K562 (cell line): ENCODE measurements around the gene CYP2C9. TPM values are rescaled to one million over a fixed set of nuclear protein-coding genes. Genes with fewer than 3 reads are reported as not detected.

Experiments
- ATAC-seq: fragments of 200-7000 bp; cut with Tn5 transposase; 3 replicates; pipeline ENCODE4 v1.9.1; 2020; ENCODE audit warnings: moderate library complexity
- BruUV-seq: library from RNA; stranded (reverse); fragments of 400-500 nt; replicated peaks from 2 replicates; lab custom pipeline; 2021; lab: Mats Ljungman, UMichigan
- CTCF ChIA-PET: fragments of 300-600 bp; formaldehyde crosslinking; extraction: SDS; loops from one replicate; lab custom pipeline; 2021; ENCODE audit warnings: low intra/inter-chr PET ratio; lab: Yijun Ruan, JAX
- POLR2A ChIA-PET: fragments of 300-600, 350-650 bp; sonication (Branson Sonifier 250); formaldehyde crosslinking; extraction: SDS; loops from one replicate; lab custom pipeline; 2021; ENCODE audit warnings: antibody characterized with exemption, inconsistent platforms; lab: Yijun Ruan, JAX
- DNase-seq, 4 experiments: peaks; one replicate each; pipeline versions ENCODE4 v3.0.0 to v3.0.0-alpha.2; 2011 to 2018; ENCODE audit warnings: low spot score in 3 of 4, mixed read lengths in 3 of 4; ENCODE audit errors: extremely low read depth in 1 of 4
- FAIRE-seq: peaks from 2 replicates; lab custom pipeline; 2011; peaks lifted over from hg19 to GRCh38; lab: Jason Lieb, UNC
- H2AFZ ChIP-seq: 2 replicates; pipeline ENCODE4 v1.6.0; 2011; ENCODE audit warnings: low read depth, low read length, control low read depth, inconsistent platforms
- H3K27ac ChIP-seq: fragments of 200-600 bp; 3 replicates; pipeline ENCODE4 v1.8.0; 2011; ENCODE audit warnings: low read depth, mild to moderate bottlenecking, control low read depth, inconsistent platforms, low read length, moderate library complexity, mixed read lengths; ENCODE audit errors: extremely low read depth
- H3K27me3 ChIP-seq, 2 experiments: fragments of 300-600 bp in 1 of 2; 2 replicates in 1 of 2; 3 replicates in 1 of 2; pipeline versions ENCODE4 v1.6.0 to v1.8.0; 2011; ENCODE audit warnings: inconsistent platforms in 2 of 2, low read length in 2 of 2, mild to moderate bottlenecking in 1 of 2, mixed read lengths in 1 of 2, moderate library complexity in 1 of 2; ENCODE audit not compliant: control insufficient read depth in 2 of 2, insufficient read depth in 2 of 2
- H3K36me3 ChIP-seq: fragments of 300-600 bp; 3 replicates; pipeline ENCODE4 v1.8.0; 2011; ENCODE audit warnings: mild to moderate bottlenecking, low read length, inconsistent platforms; ENCODE audit not compliant: control insufficient read depth, insufficient read depth
- H3K4me1 ChIP-seq, 2 experiments: fragments of 200-600 bp in 1 of 2; replicated peaks in 1 of 2; 2 replicates in 1 of 2; 3 replicates in 1 of 2; pipeline versions ENCODE4 v1.5.1 to v1.8.0; 2011; ENCODE audit warnings: inconsistent platforms in 2 of 2, low read length in 2 of 2, mild to moderate bottlenecking in 1 of 2, mixed read lengths in 1 of 2, moderate library complexity in 1 of 2; ENCODE audit not compliant: control insufficient read depth in 2 of 2, insufficient read depth in 2 of 2
- H3K4me2 ChIP-seq: 2 replicates; pipeline ENCODE4 v1.6.1; 2011; ENCODE audit warnings: low read length, control low read depth, inconsistent platforms, mixed read lengths; ENCODE audit not compliant: insufficient read depth
- H3K4me3 ChIP-seq: fragments of 200-600 bp; sonication (generic), shearing (Covaris generic); 2 replicates; pipeline ENCODE4 v1.5.1; 2016; ENCODE audit warnings: control low read depth, inconsistent platforms
- H3K79me2 ChIP-seq: fragments of 200-600 bp; 3 replicates; pipeline ENCODE4 v1.8.0; 2011; ENCODE audit warnings: low read length, inconsistent platforms; ENCODE audit not compliant: control insufficient read depth, insufficient read depth
- H3K9ac ChIP-seq, 2 experiments: 2 replicates each; pipeline versions ENCODE4 v1.6.0 to v1.6.1; 2011; ENCODE audit warnings: low read depth in 2 of 2, low read length in 2 of 2, control low read depth in 1 of 2, inconsistent platforms in 1 of 2, mild to moderate bottlenecking in 1 of 2, mixed read lengths in 1 of 2; ENCODE audit not compliant: insufficient read depth in 1 of 2
- H3K9me1 ChIP-seq: one replicate; pipeline ENCODE4 v1.6.0; 2011; ENCODE audit warnings: inconsistent platforms, mild to moderate bottlenecking, low read length, moderate library complexity; ENCODE audit not compliant: control insufficient read depth, insufficient read depth
- H3K9me3 ChIP-seq: replicated peaks from 2 replicates; pipeline ENCODE4 v1.5.1; 2011; ENCODE audit warnings: low read depth, low read length, inconsistent platforms; ENCODE audit not compliant: control insufficient read depth, insufficient read depth
- H4K20me1 ChIP-seq: replicated peaks from 2 replicates; pipeline ENCODE4 v1.6.1; 2011; ENCODE audit warnings: low read length, inconsistent platforms, mixed read lengths; ENCODE audit not compliant: control insufficient read depth, insufficient read depth
- BRF1 ChIP-seq: IDR thresholded peaks from 3 replicates; pipeline ENCODE4 v1.6.1; 2011; ENCODE audit warnings: borderline replicate concordance, mild to moderate bottlenecking; ENCODE audit not compliant: insufficient read length; ENCODE audit errors: extremely low read depth
- DDX20 ChIP-seq: fragments of 450-650 bp; IDR thresholded peaks from 2 replicates; pipeline ENCODE4 v1.6.1; 2016; ENCODE audit warnings: missing genetic modification characterization, low read depth, mild to moderate bottlenecking, missing compliant biosample characterization, moderate library complexity
- GTF2F1 ChIP-seq: IDR thresholded peaks from 2 replicates; pipeline ENCODE4 v1.6.1; 2011; ENCODE audit warnings: low read depth, low read length, improper control_type of control experiment
- PCBP1 ChIP-seq: fragments of 200-400 bp; formaldehyde crosslinking; IDR thresholded peaks from 2 replicates; pipeline ENCODE4 v1.6.1; 2018; ENCODE audit warnings: mild to moderate bottlenecking, low read depth, low read length; ENCODE audit not compliant: poor library complexity, severe bottlenecking
- PCBP2 ChIP-seq: fragments of 200-400 bp; formaldehyde crosslinking; IDR thresholded peaks from 2 replicates; pipeline ENCODE4 v1.6.1; 2018; ENCODE audit warnings: low read length, low read depth, mild to moderate bottlenecking, moderate library complexity; ENCODE audit not compliant: poor library complexity, severe bottlenecking
- SIN3A ChIP-seq, 2 experiments: fragments of 150-350 bp in 1 of 2; IDR thresholded peaks; 2 replicates each; pipeline ENCODE4 v1.6.1; 2011 to 2016; ENCODE audit warnings: borderline replicate concordance in 2 of 2, low read depth in 2 of 2, low read length in 2 of 2, mild to moderate bottlenecking in 2 of 2, moderate library complexity in 2 of 2; ENCODE audit not compliant: control insufficient read depth in 1 of 2
- STAT6 ChIP-seq: sonication (generic); formaldehyde crosslinking; IDR thresholded peaks from 2 replicates; pipeline ENCODE4 v1.8.1; 2023; ENCODE audit warnings: mild to moderate bottlenecking, missing genetic modification reagents
- TCF15 ChIP-seq: fragments of 250-450 bp; sonication (Bioruptor Pico); IDR thresholded peaks from 2 replicates; pipeline ENCODE4 v1.8.0; 2022; ENCODE audit warnings: moderate library complexity, mild to moderate bottlenecking, inconsistent platforms
- TFAP4 ChIP-seq: sonication (generic); formaldehyde crosslinking; IDR thresholded peaks from 2 replicates; pipeline ENCODE4 v1.8.0; 2022; ENCODE audit warnings: missing genetic modification reagents, mild to moderate bottlenecking, moderate library complexity, borderline replicate concordance
- ZFPM2 ChIP-seq: fragments of 250-450 bp; sonication (Bioruptor Pico); IDR thresholded peaks from 2 replicates; pipeline ENCODE4 v1.5.1; 2022; ENCODE audit warnings: mild to moderate bottlenecking
- ZNF140 ChIP-seq: fragments of 250-450 bp; sonication (Bioruptor Pico); IDR thresholded peaks from 2 replicates; pipeline ENCODE4 v1.8.0; 2021; ENCODE audit warnings: moderate library complexity, mild to moderate bottlenecking, inconsistent platforms
- ZNF561 ChIP-seq: fragments of 450-650 bp; formaldehyde crosslinking; conservative IDR thresholded peaks from 2 replicates; pipeline ENCODE4 v1.4.0; 2020; ENCODE audit warnings: mild to moderate bottlenecking, moderate library complexity
- WGBS: fragments of 100-300 bp; shearing (Covaris generic); methylation state at CpG from one replicate; pipeline ENCODE4 v1.1.6; 2016; ENCODE audit warnings: low coverage, mixed read lengths; ENCODE audit not compliant: insufficient coverage; ENCODE audit errors: missing lambda C conversion rate; 5-methylcytosine and 5-hydroxymethylcytosine counted together
- in situ Hi-C: fragments of 300-500 bp; cut with MboI; formaldehyde crosslinking; loops from 4 replicates; pipeline ENCODE4 v1.15.0; 2018; ENCODE audit warnings: inconsistent platforms, mixed read lengths
- intact Hi-C: fragments of 100-400 bp; cut with micrococcal nuclease; formaldehyde crosslinking; loops from 2 replicates; pipeline ENCODE4 v1.14.2; 2022
- polyA plus RNA-seq, 8 experiments: library from polyadenylated mRNA; depleted of rRNA in 4 of 8; stranded (reverse) in 5 of 8; unstranded in 3 of 8; fragments of >200 nt; fragmentation: Nextera tagmentation in 2 of 8; fragmentation: Illumina TruSeq in 1 of 8; extraction: Ambion mirVana in 2 of 8; extraction: Trizol in 1 of 8; gene quantifications; 2 replicates each; pipeline versions ENCODE4 v1.2.1 to v1.2.3, GENCODE V29; 2011 to 2014; ENCODE audit warnings: inconsistent platforms in 1 of 8, missing spikeins in 1 of 8
- total RNA-seq, 7 experiments: library from RNA; depleted of rRNA in 6 of 7; stranded (reverse); fragments of >200 nt in 6 of 7; fragmentation: Illumina TruSeq in 2 of 7; extraction: Trizol in 2 of 7; gene quantifications; 2 replicates each; pipeline versions ENCODE4 v1.2.1 to v1.2.3, GENCODE V29; 2011 to 2021; ENCODE audit warnings: low replicate concordance in 1 of 7

The CYP2C9 gene
- total and polyA plus RNA-seq, 9 of the 15 experiments (the other 6 are each of a cell fraction or from before 2014, with no cell fraction given), result 0.22 TPM; not detected in 8

GRCh38 chr10:95039281-95039680, 100.8 kb downstream of the CYP2C9 start:
- DNase-seq (no peak), ATAC-seq (no peak), FAIRE-seq (no peak)
- Histone ChIP-seq H3K4me1 (no peaks in the 10 kb centered on the region), H4K20me1 (no peaks in the 10 kb centered on the region), H2AFZ (no peak overlapping the region), H3K27ac (no peak overlapping the region), H3K4me2 (no peak overlapping the region), H3K9me1 (no peaks in the 10 kb centered on the region), H3K36me3 (no peaks in the 10 kb centered on the region), H3K27me3 (no peaks in the 10 kb centered on the region), H3K9ac (no peak overlapping the region), H3K9me3 (no peaks in the 10 kb centered on the region), H3K4me3 (no peak overlapping the region), H3K79me2 (no peaks in the 10 kb centered on the region)
- in situ Hi-C loops (no loop called here), intact Hi-C loops (no loop called here)
- WGBS, result 4% methylated on average over 2 of the region's 2 CpGs
- ChIA-PET CTCF (no interaction called here), POLR2A (interaction anchor here (0.6 to 1.1 kb wide), 2 partner anchors 13 to 30 kb away, joined by 3 read pairs; partner anchors contain the start of gene CYP2C8)
- BruUV-seq, result no TSS peak
- TF ChIP-seq BRF1, result no peak
- TF ChIP-seq STAT6, result no peak
- TF ChIP-seq ZFPM2 (CRISPR knock-in tag), result no peak
- no peak for TF ChIP-seq PCBP2
- no peak for TF ChIP-seq DDX20 (tag)
- no peak for TF ChIP-seq SIN3A (IDR thresholded peaks at IDR 0.05; ENCODE audit: borderline replicate concordance in 2 of 2, control insufficient read depth in 1 of 2, low read depth in 2 of 2, low read length in 2 of 2)
- no peak for TF ChIP-seq PCBP1
- TF ChIP-seq ZNF140 (CRISPR knock-in tag), result no peak
- no peak for TF ChIP-seq GTF2F1
- TF ChIP-seq TFAP4 (CRISPR knock-in tag), result no peak
- no peak for TF ChIP-seq ZNF561 (CRISPR knock-in tag)
- TF ChIP-seq TCF15 (CRISPR knock-in tag), result no peak
